Right lobe of liver (tissue), 6 donors: ENCODE data around the gene OSBPL8. TPM values are rescaled to one million over a fixed set of nuclear protein-coding genes. Genes with fewer than 3 reads are reported as not detected.
"Not testable (repeated sequence)": the region's sequence is repeated elsewhere in the genome, so short reads cannot be mapped to it uniquely, and the experiment has no call there.

Experiments used
- ATAC-seq, 4 donors: fragments of 200-7000 bp; cut with Tn5 transposase; one replicate each; pipeline ENCODE4 v1.9.1; 2020; ENCODE audit warnings: mild to moderate bottlenecking in 4 of 4, moderate library complexity in 4 of 4
- DNase-seq, 3 donors: peaks; one replicate each; pipeline ENCODE4 v3.0.0-alpha.2; 2020
- H3K27ac ChIP-seq, 3 donors: fragments of 200-600 bp; one replicate each; pipeline ENCODE4 v1.8.0; 2022
- H3K27me3 ChIP-seq, 2 donors: fragments of 200-600 bp; one replicate each; pipeline ENCODE4 v1.8.0; 2022
- H3K36me3 ChIP-seq, 4 donors: fragments of 200-600 bp; sonication (generic) in 1 of 4; one replicate each; pipeline versions ENCODE4 v1.5.1 to v1.8.0; 2017 to 2022; ENCODE audit warnings: control low read depth in 1 of 4
- H3K4me1 ChIP-seq, 4 donors: fragments of 200-600 bp; sonication (generic) in 1 of 4; one replicate each; pipeline versions ENCODE4 v1.5.1 to v1.8.0; 2017 to 2022; ENCODE audit warnings: control low read depth in 1 of 4
- H3K4me3 ChIP-seq, 3 donors: fragments of 200-600 bp; one replicate each; pipeline ENCODE4 v1.8.0; 2022
- H3K9me3 ChIP-seq, 4 donors: fragments of 200-600 bp; sonication (generic) in 1 of 4; one replicate each; pipeline versions ENCODE4 v1.5.1 to v1.8.0; 2017 to 2022; ENCODE audit warnings: control low read depth in 1 of 4
- POLR2A ChIP-seq: fragments of 450-650 bp; IDR thresholded peaks from one replicate; pipeline ENCODE4 v1.6.1; 2017; ENCODE audit warnings: antibody characterized with exemption, mild to moderate bottlenecking
- WGBS: methylation state at CpG from one replicate; pipeline ENCODE4 v1.1.6; 2018; ENCODE audit warnings: low coverage, low lambda C conversion rate; ENCODE audit not compliant: insufficient coverage; ENCODE audit errors: missing lambda C conversion rate; 5-methylcytosine and 5-hydroxymethylcytosine counted together
- intact Hi-C, 2 donors: fragments of 100-400 bp; cut with DNase I; formaldehyde crosslinking; loops; one replicate each; pipeline versions ENCODE4 v1.11.2 to v1.14.1; 2022
- total RNA-seq, 6 experiments: library from RNA; depleted of rRNA in 2 of 6; stranded (reverse); fragments of >200 nt in 2 of 6; fragmentation: NEBNext Ultra II Directional in 3 of 6; extraction: Animal tissue kit (Norgen Biotek cat#: 25700) in 3 of 6; gene quantifications; one replicate each; pipeline versions ENCODE4 v1.1.0 to v1.2.4, GENCODE V29; 2016 to 2023
- TF ChIP-seq, protein P1 (sequence below), 4 donors: fragments of 200-600 bp in 3 of 4; fragments of 450-650 bp in 1 of 4; IDR thresholded peaks; one replicate each; pipeline versions ENCODE4 v1.5.1 to v1.8.0; 2016 to 2022; ENCODE audit warnings: antibody characterized with exemption in 4 of 4, mild to moderate bottlenecking in 2 of 4
- donor health status: DM: no; HTN: yes; CAD: no.
- donor health status: DM: no; HTN: no; CAD: no.
- donor health status: DM: no; HTN: no; CAD: no.
- donor health status: DM: no; HTN: yes; CAD: no.
- donor health status: DM: no; HTN: yes; CAD: no.

Gene OSBPL8
- total RNA-seq, 6 experiments from 2014 or later, result 20.2 to 29.1 (median 24.2) TPM

DNA sequence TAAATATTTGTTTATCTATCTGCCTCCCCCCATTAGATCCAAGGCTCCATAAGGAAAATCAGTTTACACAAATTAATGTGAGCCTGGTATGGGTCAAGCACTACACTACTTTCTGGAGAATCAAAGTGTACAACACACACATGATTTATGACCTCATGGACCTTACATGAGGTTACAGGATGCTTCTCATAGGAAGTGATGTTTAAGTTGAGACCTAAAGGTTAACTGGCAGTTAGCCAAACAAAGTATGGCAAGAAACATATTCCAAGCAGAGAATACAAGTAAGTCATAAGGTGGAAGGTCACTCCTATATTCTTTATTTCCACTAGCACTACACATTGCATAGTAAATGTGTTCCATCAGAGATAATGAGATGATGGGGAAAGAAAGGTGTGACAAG is 39.2 kb downstream of the OSBPL8 start:
- no peak overlapping the region for H3K27ac ChIP-seq
- intact Hi-C loops, result no loop called here
- H3K4me1 ChIP-seq, result no peaks in the 10 kb centered on the region
- H3K36me3 ChIP-seq, result no peaks in the 10 kb centered on the region
- DNase-seq, result no peak
- H3K9me3 ChIP-seq, result no peaks in the 10 kb centered on the region
- no peak for ATAC-seq
- H3K4me3 ChIP-seq, result no peak overlapping the region
- no peaks in the 10 kb centered on the region for H3K27me3 ChIP-seq
- no peak for TF ChIP-seq POLR2A
- TF ChIP-seq, protein P1, sequence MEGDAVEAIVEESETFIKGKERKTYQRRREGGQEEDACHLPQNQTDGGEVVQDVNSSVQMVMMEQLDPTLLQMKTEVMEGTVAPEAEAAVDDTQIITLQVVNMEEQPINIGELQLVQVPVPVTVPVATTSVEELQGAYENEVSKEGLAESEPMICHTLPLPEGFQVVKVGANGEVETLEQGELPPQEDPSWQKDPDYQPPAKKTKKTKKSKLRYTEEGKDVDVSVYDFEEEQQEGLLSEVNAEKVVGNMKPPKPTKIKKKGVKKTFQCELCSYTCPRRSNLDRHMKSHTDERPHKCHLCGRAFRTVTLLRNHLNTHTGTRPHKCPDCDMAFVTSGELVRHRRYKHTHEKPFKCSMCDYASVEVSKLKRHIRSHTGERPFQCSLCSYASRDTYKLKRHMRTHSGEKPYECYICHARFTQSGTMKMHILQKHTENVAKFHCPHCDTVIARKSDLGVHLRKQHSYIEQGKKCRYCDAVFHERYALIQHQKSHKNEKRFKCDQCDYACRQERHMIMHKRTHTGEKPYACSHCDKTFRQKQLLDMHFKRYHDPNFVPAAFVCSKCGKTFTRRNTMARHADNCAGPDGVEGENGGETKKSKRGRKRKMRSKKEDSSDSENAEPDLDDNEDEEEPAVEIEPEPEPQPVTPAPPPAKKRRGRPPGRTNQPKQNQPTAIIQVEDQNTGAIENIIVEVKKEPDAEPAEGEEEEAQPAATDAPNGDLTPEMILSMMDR (IDR thresholded peaks at IDR 0.05), result no peak

GRCh38 chr12:76519538-76519937 is 40.0 kb downstream of the OSBPL8 start:
- Histone ChIP-seq H3K9me3 (no peaks in the 10 kb centered on the region), H3K4me1 (no peaks in the 10 kb centered on the region), H3K27ac (no peak overlapping the region), H3K36me3 (no peaks in the 10 kb centered on the region), H3K27me3 (no peaks in the 10 kb centered on the region), H3K4me3 (no peak overlapping the region)
- WGBS, result 68% methylated on average over 4 of the region's 5 CpGs
- DNase-seq, result no peak
- peak in 3 of 4 donors; percentile 28 to 47 (median 32) for ATAC-seq
- TF ChIP-seq, protein P1 (IDR thresholded peaks at IDR 0.05), result no peak
- TF ChIP-seq POLR2A, result no peak
- intact Hi-C loops, result no loop called here

DNA sequence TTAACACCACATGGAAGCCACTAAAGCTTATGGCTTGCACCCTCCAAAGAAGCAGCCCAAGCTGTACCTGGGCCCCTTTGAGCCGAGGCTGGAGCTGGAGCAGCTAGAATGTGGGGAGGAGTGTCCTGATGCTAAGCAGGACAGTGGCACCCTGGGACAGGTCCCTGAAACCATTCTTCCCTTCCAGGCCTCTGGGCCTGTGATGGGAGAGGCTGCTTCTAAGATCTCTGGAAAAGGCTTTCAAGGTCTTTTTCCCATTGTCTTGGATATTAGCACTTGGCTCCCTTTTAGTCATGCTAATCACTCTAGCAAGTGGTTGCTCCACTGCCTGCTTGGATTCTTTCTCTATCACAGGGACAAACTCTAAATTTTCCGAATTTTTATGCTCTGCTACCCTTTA is 40.9 kb downstream of the OSBPL8 start:
- WGBS, result 77% methylated on average over 1 of the region's 2 CpGs
- H3K36me3 ChIP-seq, result no peaks in the 10 kb centered on the region
- peak in 1 of 4 donors; percentile 10 for ATAC-seq
- no peaks in the 10 kb centered on the region for H3K27me3 ChIP-seq
- no peaks in the 10 kb centered on the region for H3K4me1 ChIP-seq
- DNase-seq, result no peak
- no peak for TF ChIP-seq POLR2A
- TF ChIP-seq, protein P1 (IDR thresholded peaks at IDR 0.05), result no peak
- H3K9me3 ChIP-seq, result no peaks in the 10 kb centered on the region
- H3K27ac ChIP-seq, result no peak overlapping the region
- intact Hi-C loops, result no loop called here
- no peak overlapping the region for H3K4me3 ChIP-seq

DNA sequence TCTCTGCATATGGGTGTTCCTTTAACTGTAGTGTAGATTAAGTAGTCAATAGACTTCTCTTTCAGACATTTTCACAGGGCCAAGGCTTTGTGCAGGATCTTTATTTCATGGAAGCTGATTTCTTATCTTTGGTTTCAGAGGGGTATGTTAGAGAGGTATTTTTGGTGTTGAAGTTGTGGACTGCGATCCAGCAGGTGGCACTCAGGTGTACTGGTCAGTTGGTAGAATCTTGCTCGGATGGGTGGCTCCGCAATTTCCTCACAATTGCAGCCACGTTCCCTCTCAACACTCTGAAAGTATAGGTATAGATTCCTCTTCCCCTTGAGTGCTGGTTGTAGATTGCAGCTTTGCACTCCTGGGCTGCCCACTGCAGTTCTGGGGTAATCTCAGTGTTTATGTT is 44.3 kb downstream of the OSBPL8 start:
- Histone ChIP-seq H3K4me1 (no peaks in the 10 kb centered on the region), H3K27ac (no peak overlapping the region), H3K36me3 (no peaks in the 10 kb centered on the region), H3K4me3 (no peak overlapping the region), H3K9me3 (no peaks in the 10 kb centered on the region), H3K27me3 (no peaks in the 10 kb centered on the region)
- 86% methylated on average over 1 of the region's 4 CpGs for WGBS
- no peak for TF ChIP-seq POLR2A
- TF ChIP-seq, protein P1 (IDR thresholded peaks at IDR 0.05), result peak; percentile 7 to 31 (median 20)
- intact Hi-C loops, result no loop called here
- no peak for DNase-seq
- peak; percentile 46 to 62 (median 53) for ATAC-seq

DNA sequence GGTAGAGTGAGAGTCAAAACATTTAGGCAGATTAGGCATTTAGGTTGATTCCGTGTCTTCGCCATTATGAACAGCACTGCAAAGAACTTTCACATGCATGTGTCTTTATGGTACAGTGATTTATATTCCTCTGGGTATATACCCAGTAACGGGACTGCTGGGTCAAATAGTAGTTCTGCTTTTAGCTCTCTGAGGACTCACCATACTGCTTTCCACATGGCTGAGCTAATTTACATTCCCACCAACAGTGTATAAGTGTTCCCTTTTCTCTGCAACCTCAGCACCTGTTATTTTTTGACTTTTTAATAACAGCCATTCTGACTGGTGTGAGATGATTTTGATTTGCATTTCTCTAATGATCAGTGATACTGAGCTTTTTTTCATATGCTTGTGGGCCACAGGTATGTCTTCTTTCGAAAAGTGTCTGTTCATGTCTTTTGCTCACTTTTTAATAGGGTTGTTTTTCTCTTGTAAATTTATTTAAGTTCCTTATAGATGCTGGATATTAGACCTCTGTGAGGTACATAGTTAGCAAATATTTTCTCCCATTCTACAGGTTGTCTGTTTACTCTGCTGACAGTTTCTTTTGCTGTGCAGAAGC is 48.4 kb downstream of the OSBPL8 start:
- H3K27ac ChIP-seq, H3K36me3 ChIP-seq, H3K4me1 ChIP-seq, DNase-seq, intact Hi-C loops, H3K9me3 ChIP-seq, ATAC-seq, H3K4me3 ChIP-seq, H3K27me3 ChIP-seq: not testable (repeated sequence)
- WGBS, result 98% methylated on average over 4 of the region's 4 CpGs
